HCT116 (cell line): Measurements from ENCODE around the gene FGGY. TPM values are rescaled to one million over a fixed set of nuclear protein-coding genes. Genes with fewer than 3 reads are reported as not detected.

Source experiments
- ATAC-seq: fragments of 200-7000 bp; cut with Tn5 transposase; 2 replicates; pipeline ENCODE4 v1.9.1; 2020; ENCODE audit warnings: mild to moderate bottlenecking, moderate library complexity
- BruUV-seq: library from RNA; stranded (reverse); fragments of 400-500 nt; replicated peaks from 2 replicates; lab custom pipeline; 2021; lab: Mats Ljungman, UMichigan
- CTCF ChIA-PET: fragments of 300-600 bp; sonication (Branson Sonifier 250); formaldehyde crosslinking; loops from one replicate; lab custom pipeline; 2021; ENCODE audit warnings: antibody characterized with exemption; lab: Charles Lee
- POLR2A ChIA-PET: fragments of 300-600, 350-600 bp; sonication (Branson Sonifier 250); formaldehyde crosslinking; loops from one replicate; lab custom pipeline; 2021; ENCODE audit warnings: antibody characterized with exemption; lab: Charles Lee
- RAD21 ChIA-PET, 2 experiments: fragments of 300-600 bp; sonication (Branson Sonifier 250); formaldehyde crosslinking; loops; one replicate each; lab custom pipeline; 2023; ENCODE audit warnings: low total read pairs in 2 of 2; ENCODE audit not compliant: uncharacterized antibody in 2 of 2, unreplicated experiment in 2 of 2, low non-redundant PET in 1 of 2; lab: Charles Lee
- DNase-seq: peaks from one replicate; pipeline ENCODE4 v3.0.0-alpha.2; 2010; ENCODE audit warnings: low read depth, low spot score
- H2AFZ ChIP-seq: fragments of 200-600 bp; shearing (Covaris generic), sonication (generic); 2 replicates; pipeline ENCODE4 v1.6.1; 2017; ENCODE audit warnings: low read depth, mixed run types, mixed read lengths, antibody characterized with exemption, low read length; ENCODE audit not compliant: poor library complexity, severe bottlenecking
- H3K27ac ChIP-seq: 2 replicates; pipeline ENCODE4 v1.5.1; 2012; ENCODE audit warnings: low read depth, low read length
- H3K27me3 ChIP-seq: fragments of 200-600 bp; sonication (generic); 2 replicates; pipeline ENCODE4 v1.6.1; 2016; ENCODE audit warnings: mixed run types, low read length, mixed read lengths; ENCODE audit not compliant: insufficient read depth
- H3K36me3 ChIP-seq, 2 experiments: fragments of 200-500 bp in 1 of 2; fragments of 200-600 bp in 1 of 2; sonication (Bioruptor generic) in 1 of 2; sonication (generic) in 1 of 2; 2 replicates each; pipeline versions ENCODE4 v1.5.1 to v1.6.1; 2014 to 2016; ENCODE audit warnings: low read length in 2 of 2, inconsistent platforms in 1 of 2, mixed read lengths in 1 of 2, mixed run types in 1 of 2; ENCODE audit not compliant: insufficient read depth in 2 of 2, control insufficient read depth in 1 of 2
- H3K4me1 ChIP-seq, 2 experiments: fragments of 200-600 bp in 1 of 2; sonication (generic) in 1 of 2; 2 replicates each; pipeline versions ENCODE4 v1.5.1 to v1.6.1; 2012 to 2017; ENCODE audit warnings: low read length in 2 of 2, inconsistent platforms in 1 of 2, mild to moderate bottlenecking in 1 of 2, mixed read lengths in 1 of 2, mixed run types in 1 of 2, moderate library complexity in 1 of 2; ENCODE audit not compliant: insufficient read depth in 2 of 2, control insufficient read depth in 1 of 2
- H3K4me2 ChIP-seq: fragments of 200-600 bp; sonication (generic); 2 replicates; pipeline ENCODE4 v1.6.1; 2017; ENCODE audit warnings: mixed run types, low read length, mixed read lengths
- H3K4me3 ChIP-seq, 2 experiments: fragments of 200-600 bp in 1 of 2; sonication (generic) in 1 of 2; replicated peaks in 1 of 2; 2 replicates each; pipeline ENCODE4 v1.5.1; 2011 to 2016; ENCODE audit warnings: low read length in 2 of 2, control low read depth in 1 of 2, low read depth in 1 of 2, mild to moderate bottlenecking in 1 of 2, mixed read lengths in 1 of 2, mixed run types in 1 of 2
- H3K79me2 ChIP-seq: fragments of 200-600 bp; sonication (generic); 2 replicates; pipeline ENCODE4 v1.6.1; 2017; ENCODE audit warnings: mild to moderate bottlenecking, mixed run types, low read length, moderate library complexity, mixed read lengths; ENCODE audit not compliant: insufficient read depth
- H3K9ac ChIP-seq: fragments of 200-600 bp; sonication (generic); 2 replicates; pipeline ENCODE4 v1.6.1; 2016; ENCODE audit warnings: low read length, mixed read lengths
- H3K9me2 ChIP-seq: fragments of 200-600 bp; sonication (generic), shearing (Covaris generic); 2 replicates; pipeline ENCODE4 v1.6.1; 2017; ENCODE audit warnings: mixed run types, mild to moderate bottlenecking, moderate library complexity; ENCODE audit not compliant: insufficient read depth
- H3K9me3 ChIP-seq, 2 experiments: fragments of 200-500 bp in 1 of 2; fragments of 200-600 bp in 1 of 2; sonication (Bioruptor generic) in 1 of 2; sonication (generic) in 1 of 2; 2 replicates each; pipeline ENCODE4 v1.6.1; 2014 to 2017; ENCODE audit warnings: low read length in 2 of 2, mixed read lengths in 2 of 2, inconsistent platforms in 1 of 2, low read depth in 1 of 2, mild to moderate bottlenecking in 1 of 2, mixed run types in 1 of 2, moderate library complexity in 1 of 2; ENCODE audit not compliant: control insufficient read depth in 1 of 2, insufficient read depth in 1 of 2
- H4K20me1 ChIP-seq: fragments of 200-600 bp; sonication (generic), shearing (Covaris generic); 2 replicates; pipeline ENCODE4 v1.6.1; 2017; ENCODE audit warnings: mixed run types, mild to moderate bottlenecking, moderate library complexity; ENCODE audit not compliant: insufficient read depth
- CEBPB ChIP-seq: IDR thresholded peaks from 2 replicates; pipeline ENCODE4 v1.6.1; 2012; ENCODE audit warnings: low read depth
- EGR1 ChIP-seq: IDR thresholded peaks from 2 replicates; pipeline ENCODE4 v1.6.1; 2012; ENCODE audit warnings: low read depth
- ELF1 ChIP-seq: IDR thresholded peaks from 2 replicates; pipeline ENCODE4 v1.6.1; 2012; ENCODE audit warnings: low read depth, borderline replicate concordance
- EZH2phosphoT487 ChIP-seq: fragments of 200-600 bp; IDR thresholded peaks from 2 replicates; pipeline ENCODE4 v1.6.1; 2018; ENCODE audit warnings: antibody characterized with exemption, borderline replicate concordance
- FOSL1 ChIP-seq: IDR thresholded peaks from 2 replicates; pipeline ENCODE4 v1.6.1; 2012; ENCODE audit warnings: low read depth
- JUND ChIP-seq: IDR thresholded peaks from 2 replicates; pipeline ENCODE4 v1.6.1; 2012
- POLR2AphosphoS5 ChIP-seq: IDR thresholded peaks from 2 replicates; pipeline ENCODE4 v1.6.1; 2011; ENCODE audit warnings: mild to moderate bottlenecking, low read depth, low read length, moderate library complexity
- RAD21 ChIP-seq: IDR thresholded peaks from 2 replicates; pipeline ENCODE4 v1.6.1; 2012; ENCODE audit warnings: low read depth, mild to moderate bottlenecking
- SIN3A ChIP-seq: IDR thresholded peaks from 2 replicates; pipeline ENCODE4 v1.6.1; 2012; ENCODE audit warnings: low read depth
- SRF ChIP-seq: IDR thresholded peaks from 2 replicates; pipeline ENCODE4 v1.6.1; 2012; ENCODE audit warnings: low read depth
- intact Hi-C: fragments of 100-400 bp; cut with micrococcal nuclease; formaldehyde crosslinking; loops from 2 replicates; pipeline ENCODE4 v1.10.0; 2022
- total RNA-seq: library from RNA; stranded (reverse); gene quantifications from one replicate; pipeline ENCODE4 v1.2.1, GENCODE V29; 2021; ENCODE audit not compliant: unreplicated experiment
- TF ChIP-seq, protein P1 (sequence below): IDR thresholded peaks from 2 replicates; pipeline ENCODE4 v1.6.1; 2011; ENCODE audit warnings: mild to moderate bottlenecking, low read length, moderate library complexity; ENCODE audit not compliant: insufficient replicate concordance; ENCODE audit errors: extremely low read depth

Gene FGGY
- total RNA-seq, 1 experiment from 2014 or later = 10.6 TPM

DNA sequence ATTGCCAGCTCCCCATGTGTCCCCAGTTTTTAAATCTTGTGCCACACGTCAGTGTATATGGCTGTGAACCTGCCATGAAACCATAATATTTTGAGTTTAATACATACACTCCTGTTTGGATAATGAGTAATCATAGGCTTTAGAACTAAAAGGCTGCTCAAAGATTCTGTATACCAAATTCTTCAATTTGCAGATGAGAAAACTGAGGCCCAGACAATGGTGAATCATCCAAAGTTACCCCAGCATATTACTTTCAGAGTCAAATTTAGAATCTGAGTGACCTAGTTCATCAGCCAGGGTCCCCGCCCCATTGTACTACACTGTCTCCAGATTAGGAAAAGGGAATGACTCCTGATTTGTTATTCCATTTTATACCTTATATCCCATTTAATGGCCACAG, 224.6 kb downstream of the FGGY start:
- H3K9ac ChIP-seq = no peak overlapping the region
- no peak overlapping the region for H3K27ac ChIP-seq
- TF ChIP-seq ELF1 (no peak), EZH2phosphoT487 (no peak), RAD21 (no peak), CEBPB (no peak), EGR1 (no peak), SIN3A (no peak), POLR2AphosphoS5 (no peak), SRF (no peak), FOSL1 (no peak), JUND (no peak)
- TF ChIP-seq, protein P1, sequence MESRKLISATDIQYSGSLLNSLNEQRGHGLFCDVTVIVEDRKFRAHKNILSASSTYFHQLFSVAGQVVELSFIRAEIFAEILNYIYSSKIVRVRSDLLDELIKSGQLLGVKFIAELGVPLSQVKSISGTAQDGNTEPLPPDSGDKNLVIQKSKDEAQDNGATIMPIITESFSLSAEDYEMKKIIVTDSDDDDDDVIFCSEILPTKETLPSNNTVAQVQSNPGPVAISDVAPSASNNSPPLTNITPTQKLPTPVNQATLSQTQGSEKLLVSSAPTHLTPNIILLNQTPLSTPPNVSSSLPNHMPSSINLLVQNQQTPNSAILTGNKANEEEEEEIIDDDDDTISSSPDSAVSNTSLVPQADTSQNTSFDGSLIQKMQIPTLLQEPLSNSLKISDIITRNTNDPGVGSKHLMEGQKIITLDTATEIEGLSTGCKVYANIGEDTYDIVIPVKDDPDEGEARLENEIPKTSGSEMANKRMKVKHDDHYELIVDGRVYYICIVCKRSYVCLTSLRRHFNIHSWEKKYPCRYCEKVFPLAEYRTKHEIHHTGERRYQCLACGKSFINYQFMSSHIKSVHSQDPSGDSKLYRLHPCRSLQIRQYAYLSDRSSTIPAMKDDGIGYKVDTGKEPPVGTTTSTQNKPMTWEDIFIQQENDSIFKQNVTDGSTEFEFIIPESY = no peak
- TF ChIP-seq, all 23 proteins: peak for 0
- Histone ChIP-seq H3K9me3 (no peaks in the 10 kb centered on the region), H3K4me1 (no peaks in the 10 kb centered on the region), H4K20me1 (no peaks in the 10 kb centered on the region), H3K4me3 (no peak overlapping the region), H3K9me2 (no peaks in the 10 kb centered on the region), H2AFZ (no peak overlapping the region), H3K79me2 (no peaks in the 10 kb centered on the region), H3K27me3 (no peaks in the 10 kb centered on the region), H3K36me3 (no peaks in the 10 kb centered on the region), H3K4me2 (no peak overlapping the region)
- DNase-seq (no peak), ATAC-seq (no peak)
- CTCF ChIA-PET = no interaction called here
- RAD21 ChIA-PET = no interaction called here
- POLR2A ChIA-PET = no interaction called here
- intact Hi-C loops = no loop called here
- BruUV-seq = no TSS peak
